ENCODE measurements around the gene ERCC2. TPM values are rescaled to one million over a fixed set of nuclear protein-coding genes. Genes with fewer than 3 reads are reported as not detected.

Gene ERCC2
- polyA plus RNA-seq, 1 donor (not counting 4 experiments of a cell fraction or from before 2014, with no cell fraction given), result 27.6 TPM

DNA sequence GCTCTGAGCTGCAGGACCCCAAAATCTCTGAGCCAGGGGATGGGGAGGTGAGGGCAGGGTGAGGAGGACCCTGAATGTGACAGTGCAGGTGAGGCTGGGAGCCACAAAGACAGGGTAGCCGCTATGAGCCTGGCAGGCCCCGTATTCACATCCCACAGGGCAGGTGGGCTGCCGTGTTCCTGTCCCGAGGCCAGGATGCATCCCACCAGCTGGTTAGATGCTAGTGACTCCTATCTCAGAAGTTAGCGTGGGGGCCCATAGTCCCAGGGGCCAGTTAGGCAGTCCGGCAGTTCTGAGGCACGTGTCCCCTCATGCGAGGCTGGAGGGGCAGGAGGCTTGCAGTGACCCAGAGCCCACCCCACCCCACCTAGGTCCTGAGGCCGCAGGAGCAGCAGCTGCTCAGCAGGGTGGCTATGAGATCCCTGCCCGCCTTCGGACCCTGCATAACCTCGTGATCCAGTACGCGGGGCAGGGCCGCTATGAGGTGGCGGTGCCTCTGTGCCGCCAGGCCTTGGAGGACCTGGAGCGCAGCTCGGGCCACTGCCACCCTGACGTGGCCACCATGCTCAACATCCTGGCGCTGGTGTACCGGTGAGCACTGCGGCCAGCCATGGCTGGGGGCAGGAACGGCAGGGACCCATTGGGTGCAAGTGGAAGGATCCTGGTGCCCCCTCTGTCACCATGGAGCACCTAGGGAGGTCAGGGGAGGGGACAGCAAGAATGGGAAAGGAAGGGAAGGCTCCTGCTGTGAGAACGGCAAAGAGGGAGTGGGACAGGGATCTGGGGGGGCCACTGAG, 22.6 kb downstream of the ERCC2 start:
- FAIRE-seq (no peak), DNase-seq (ENCODE audit: low read depth, low spot score) (no peak)
- Histone ChIP-seq H2AFZ (ENCODE audit: control insufficient read depth, low read length) (no peak overlapping the region), H3K27me3 (ENCODE audit: control insufficient read depth, extremely low read depth, insufficient read depth, low read length) (no peaks in the 10 kb centered on the region), H3K9me3 (ENCODE audit: control insufficient read depth, low read depth, low read length) (no peaks in the 10 kb centered on the region), H3K4me2 (ENCODE audit: control insufficient read depth, extremely low read depth, insufficient read depth, low read depth, low read length) (no peak overlapping the region), H3K9me1 (ENCODE audit: control insufficient read depth, extremely low read depth, insufficient read depth, low read length) (no peaks in the 10 kb centered on the region), H3K27ac (ENCODE audit: control insufficient read depth, insufficient read depth, low read length) (no peak overlapping the region), H4K20me1 (ENCODE audit: control insufficient read depth, extremely low read depth, insufficient read depth, low read length) (peaks cover 3% of the 10 kb centered on the region), H3K79me2 (ENCODE audit: control insufficient read depth, insufficient read depth, low read length) (peaks cover 3% of the 10 kb centered on the region), H3K36me3 (ENCODE audit: control insufficient read depth in 2 of 2, extremely low read depth in 1 of 2, insufficient read depth in 2 of 2, low read length in 2 of 2) (peaks cover 18 to 33% of the 10 kb centered on the region in 2 experiments), H3K4me1 (ENCODE audit: control insufficient read depth, extremely low read depth, insufficient read depth, low read length) (peaks cover 11% of the 10 kb centered on the region), H3K4me3 (ENCODE audit: control insufficient read depth in 2 of 3, extremely low read depth in 1 of 3, insufficient read depth in 2 of 3, low read depth in 1 of 3, low read length in 3 of 3) (no peak overlapping the region), H3K9ac (ENCODE audit: control insufficient read depth, extremely low read depth, insufficient read depth, low read length) (no peak overlapping the region)
- dilution Hi-C loops (cut with MboI; ENCODE audit: extremely low pct_ligation_motif_present, low sequenced_read_pairs), result no loop called here
- TF ChIP-seq EZH2 (IDR thresholded peaks at IDR 0.05; ENCODE audit: low read length), result no peak
- TF ChIP-seq, protein P1, sequence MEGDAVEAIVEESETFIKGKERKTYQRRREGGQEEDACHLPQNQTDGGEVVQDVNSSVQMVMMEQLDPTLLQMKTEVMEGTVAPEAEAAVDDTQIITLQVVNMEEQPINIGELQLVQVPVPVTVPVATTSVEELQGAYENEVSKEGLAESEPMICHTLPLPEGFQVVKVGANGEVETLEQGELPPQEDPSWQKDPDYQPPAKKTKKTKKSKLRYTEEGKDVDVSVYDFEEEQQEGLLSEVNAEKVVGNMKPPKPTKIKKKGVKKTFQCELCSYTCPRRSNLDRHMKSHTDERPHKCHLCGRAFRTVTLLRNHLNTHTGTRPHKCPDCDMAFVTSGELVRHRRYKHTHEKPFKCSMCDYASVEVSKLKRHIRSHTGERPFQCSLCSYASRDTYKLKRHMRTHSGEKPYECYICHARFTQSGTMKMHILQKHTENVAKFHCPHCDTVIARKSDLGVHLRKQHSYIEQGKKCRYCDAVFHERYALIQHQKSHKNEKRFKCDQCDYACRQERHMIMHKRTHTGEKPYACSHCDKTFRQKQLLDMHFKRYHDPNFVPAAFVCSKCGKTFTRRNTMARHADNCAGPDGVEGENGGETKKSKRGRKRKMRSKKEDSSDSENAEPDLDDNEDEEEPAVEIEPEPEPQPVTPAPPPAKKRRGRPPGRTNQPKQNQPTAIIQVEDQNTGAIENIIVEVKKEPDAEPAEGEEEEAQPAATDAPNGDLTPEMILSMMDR (optimal IDR thresholded peaks at IDR 0.05 in 1 of 3, IDR thresholded peaks at IDR 0.05 in 1 of 3, conservative IDR thresholded peaks at IDR 0.05 in 1 of 3; ENCODE audit: extremely low read depth in 1 of 3, insufficient read depth in 2 of 3, low read length in 3 of 3), result no peak

DNA sequence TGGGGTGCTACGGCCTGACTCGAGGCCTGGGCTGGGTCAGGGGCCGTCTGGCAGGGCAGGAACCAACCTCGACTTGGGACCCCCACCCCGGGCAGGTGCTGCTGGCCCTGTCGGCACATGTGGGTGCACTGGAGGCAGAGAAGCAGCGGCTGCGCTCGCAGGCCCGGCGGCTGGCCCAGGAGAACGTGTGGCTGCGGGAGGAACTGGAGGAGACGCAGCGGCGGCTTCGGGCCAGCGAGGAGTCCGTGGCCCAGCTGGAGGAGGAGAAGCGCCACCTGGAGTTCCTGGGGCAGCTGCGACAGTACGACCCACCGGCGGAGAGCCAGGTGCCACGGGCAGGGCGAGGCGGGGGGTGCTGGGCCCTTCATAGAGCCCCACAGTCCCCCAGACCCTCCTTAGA, 23.9 kb downstream of the ERCC2 start:
- no peak for FAIRE-seq
- Histone ChIP-seq H3K9me3 (ENCODE audit: control insufficient read depth, low read depth, low read length) (no peaks in the 10 kb centered on the region), H3K4me2 (ENCODE audit: control insufficient read depth, extremely low read depth, insufficient read depth, low read depth, low read length) (no peak overlapping the region), H3K4me3 (ENCODE audit: control insufficient read depth in 2 of 3, extremely low read depth in 1 of 3, insufficient read depth in 2 of 3, low read depth in 1 of 3, low read length in 3 of 3) (no peak overlapping the region), H3K4me1 (ENCODE audit: control insufficient read depth, extremely low read depth, insufficient read depth, low read length) (peaks cover 18% of the 10 kb centered on the region), H3K27ac (ENCODE audit: control insufficient read depth, insufficient read depth, low read length) (no peak overlapping the region), H4K20me1 (ENCODE audit: control insufficient read depth, extremely low read depth, insufficient read depth, low read length) (no peaks in the 10 kb centered on the region), H3K79me2 (ENCODE audit: control insufficient read depth, insufficient read depth, low read length) (peaks cover 12% of the 10 kb centered on the region), H2AFZ (ENCODE audit: control insufficient read depth, low read length) (no peak overlapping the region), H3K27me3 (ENCODE audit: control insufficient read depth, extremely low read depth, insufficient read depth, low read length) (no peaks in the 10 kb centered on the region), H3K9ac (ENCODE audit: control insufficient read depth, extremely low read depth, insufficient read depth, low read length) (no peak overlapping the region), H3K36me3 (ENCODE audit: control insufficient read depth in 2 of 2, extremely low read depth in 1 of 2, insufficient read depth in 2 of 2, low read length in 2 of 2) (peaks cover 6 to 24% of the 10 kb centered on the region in 2 experiments), H3K9me1 (ENCODE audit: control insufficient read depth, extremely low read depth, insufficient read depth, low read length) (no peaks in the 10 kb centered on the region)
- dilution Hi-C loops (cut with MboI; ENCODE audit: extremely low pct_ligation_motif_present, low sequenced_read_pairs), result no loop called here
- TF ChIP-seq, protein P1 (optimal IDR thresholded peaks at IDR 0.05 in 1 of 3, IDR thresholded peaks at IDR 0.05 in 1 of 3, conservative IDR thresholded peaks at IDR 0.05 in 1 of 3; ENCODE audit: extremely low read depth in 1 of 3, insufficient read depth in 2 of 3, low read length in 3 of 3), result no peak
- no peak for TF ChIP-seq EZH2 (IDR thresholded peaks at IDR 0.05; ENCODE audit: low read length)
- DNase-seq (ENCODE audit: low read depth, low spot score), result no peak

Measured in keratinocyte (primary cell).